ENCODE measurements around the gene GOLPH3. TPM values are rescaled to one million over a fixed set of nuclear protein-coding genes. Genes with fewer than 3 reads are reported as not detected.

Gene GOLPH3
- total RNA-seq, 1 experiment from 2014 or later = 69.2 TPM

GRCh38 chr5:32076699-32077695 is 97.1 kb downstream of the GOLPH3 start:
- H4K20me1 ChIP-seq (ENCODE audit: insufficient read depth) = no peaks in the 10 kb centered on the region
- no peak overlapping the region for H3K4me3 ChIP-seq (replicated peaks in 1 of 2; ENCODE audit: low read depth in 1 of 2, low read length in 2 of 2)
- DNase-seq (ENCODE audit: low read depth, low spot score) (peak; percentile 34), ATAC-seq (peak; percentile 70)
- H3K4me1 ChIP-seq (ENCODE audit: control insufficient read depth in 1 of 2, insufficient read depth in 2 of 2, low read length in 2 of 2) = no peaks in the 10 kb centered on the region
- H3K9me2 ChIP-seq (ENCODE audit: insufficient read depth) = no peaks in the 10 kb centered on the region
- ChIA-PET POLR2A (no interaction called here), RAD21 (ENCODE audit: low non-redundant PET in 1 of 2, low total read pairs in 2 of 2, uncharacterized antibody in 2 of 2, unreplicated experiment in 2 of 2) (interaction anchor here (0.7 to 1.1 kb wide), 5 partner anchors 148 to 268 kb away, joined by 3 to 4 read pairs (median 3); no protein-coding TSS in a partner anchor), CTCF (interaction anchor here (0.6 to 1.7 kb wide), 17 partner anchors 10 to 785 kb away, joined by 3 to 51 read pairs (median 4); no protein-coding TSS in a partner anchor)
- H3K79me2 ChIP-seq (ENCODE audit: insufficient read depth, low read length) = no peaks in the 10 kb centered on the region
- TF ChIP-seq, protein P1, sequence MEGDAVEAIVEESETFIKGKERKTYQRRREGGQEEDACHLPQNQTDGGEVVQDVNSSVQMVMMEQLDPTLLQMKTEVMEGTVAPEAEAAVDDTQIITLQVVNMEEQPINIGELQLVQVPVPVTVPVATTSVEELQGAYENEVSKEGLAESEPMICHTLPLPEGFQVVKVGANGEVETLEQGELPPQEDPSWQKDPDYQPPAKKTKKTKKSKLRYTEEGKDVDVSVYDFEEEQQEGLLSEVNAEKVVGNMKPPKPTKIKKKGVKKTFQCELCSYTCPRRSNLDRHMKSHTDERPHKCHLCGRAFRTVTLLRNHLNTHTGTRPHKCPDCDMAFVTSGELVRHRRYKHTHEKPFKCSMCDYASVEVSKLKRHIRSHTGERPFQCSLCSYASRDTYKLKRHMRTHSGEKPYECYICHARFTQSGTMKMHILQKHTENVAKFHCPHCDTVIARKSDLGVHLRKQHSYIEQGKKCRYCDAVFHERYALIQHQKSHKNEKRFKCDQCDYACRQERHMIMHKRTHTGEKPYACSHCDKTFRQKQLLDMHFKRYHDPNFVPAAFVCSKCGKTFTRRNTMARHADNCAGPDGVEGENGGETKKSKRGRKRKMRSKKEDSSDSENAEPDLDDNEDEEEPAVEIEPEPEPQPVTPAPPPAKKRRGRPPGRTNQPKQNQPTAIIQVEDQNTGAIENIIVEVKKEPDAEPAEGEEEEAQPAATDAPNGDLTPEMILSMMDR (IDR thresholded peaks at IDR 0.05 in 2 of 3, conservative IDR thresholded peaks at IDR 0.05 in 1 of 3; ENCODE audit: borderline replicate concordance in 1 of 3, insufficient read depth in 1 of 3, low read depth in 2 of 3, low read length in 2 of 3) = peak; percentile 72 to 91 (median 77)
- peak; percentile 88 for TF ChIP-seq RAD21 (IDR thresholded peaks at IDR 0.05; ENCODE audit: low read depth)
- TF ChIP-seq EZH2phosphoT487 (IDR thresholded peaks at IDR 0.05; ENCODE audit: borderline replicate concordance) = no peak
- no peaks in the 10 kb centered on the region for H3K9me3 ChIP-seq (ENCODE audit: control insufficient read depth in 1 of 2, insufficient read depth in 1 of 2, low read depth in 1 of 2, low read length in 2 of 2)
- H3K27ac ChIP-seq (ENCODE audit: low read depth, low read length) = no peak overlapping the region
- BruUV-seq (replicated peaks) = no TSS peak
- no peak overlapping the region for H3K9ac ChIP-seq (ENCODE audit: low read length)
- no peak overlapping the region for H3K4me2 ChIP-seq (ENCODE audit: low read length)
- H2AFZ ChIP-seq (ENCODE audit: low read depth, low read length, poor library complexity, severe bottlenecking) = no peak overlapping the region
- intact Hi-C loops (cut with micrococcal nuclease) = loop anchor here (1.0 kb wide), 3 partner anchors 148 to 496 kb away; no protein-coding TSS in a partner anchor
- no peaks in the 10 kb centered on the region for H3K36me3 ChIP-seq (ENCODE audit: control insufficient read depth in 1 of 2, insufficient read depth in 2 of 2, low read length in 2 of 2)
- no peaks in the 10 kb centered on the region for H3K27me3 ChIP-seq (ENCODE audit: insufficient read depth, low read length)

Other genes starting within 250 kb of the GOLPH3 start
- 27.3 TPM for gene MTMR12, start 138.6 kb upstream of the GOLPH3 start, total RNA-seq (2021; ENCODE audit: unreplicated experiment)

All from HCT116 (cell line).